Activated CD4-positive, alpha-beta T cell treated with anti-CD3 and anti-CD28 coated beads, Interleukin-2, Interleukin-4, amounts not matched to agents 100 ng/mL and 50 ng/mL, durations not matched to agents 16 hours and 8 hours (primary cell): ENCODE data around the gene ACOT2.
A peak's percentile ranks its signal among the peaks of the same experiment; 100 is the strongest.
"Not testable (repeated sequence)": the region's sequence is repeated elsewhere in the genome, so short reads cannot be mapped to it uniquely, and the experiment has no call there.

Experiments used
- DNase-seq: peaks from one replicate; pipeline ENCODE4 v3.0.0-alpha.2; 2020; ENCODE audit warnings: low spot score

ACOT2 gene

DNA sequence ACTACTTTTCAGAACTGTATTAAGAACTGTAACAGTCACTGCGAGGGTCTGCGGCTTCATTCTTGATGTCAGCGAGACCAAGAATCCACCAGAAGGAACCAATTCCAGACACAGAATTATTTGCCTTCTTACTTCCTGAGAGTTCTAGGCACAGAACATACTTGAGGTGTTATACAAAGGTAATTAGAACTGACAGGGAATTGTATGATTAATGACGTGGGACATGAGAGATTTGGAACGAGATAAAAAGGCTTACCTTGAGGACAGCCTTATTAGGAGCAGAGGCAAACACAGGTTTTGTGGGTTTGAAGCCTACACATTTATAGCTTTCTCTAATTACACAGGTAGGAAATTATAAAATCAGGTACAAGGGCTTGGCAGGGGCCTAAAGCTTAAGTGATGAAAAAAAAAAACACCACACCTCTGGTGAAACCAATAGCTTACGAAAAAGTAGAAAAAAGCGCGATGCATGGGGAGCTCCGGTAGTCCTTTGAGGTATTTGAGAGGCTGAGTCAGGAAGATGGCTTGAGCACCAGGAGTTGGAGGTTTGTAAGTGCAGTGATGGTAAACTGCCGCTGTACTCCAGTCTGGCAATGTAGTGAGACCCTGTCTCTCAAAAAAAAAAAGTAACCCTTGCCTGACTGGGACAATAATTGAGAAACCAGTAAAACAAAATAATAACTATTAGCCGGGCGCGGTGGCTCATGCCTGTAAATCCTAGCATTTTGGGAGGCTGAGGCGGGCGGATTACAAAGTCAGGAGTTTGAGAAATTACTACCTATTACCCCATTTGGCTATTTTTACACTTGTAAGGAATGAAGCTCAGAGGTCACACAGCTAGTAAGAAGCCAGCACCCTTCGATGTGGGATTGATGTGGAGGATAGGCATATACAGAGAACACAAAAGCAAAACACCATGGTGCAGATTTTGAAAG, 795 bp upstream of the ACOT2 start:
- peak; percentile 31 for DNase-seq

DNA sequence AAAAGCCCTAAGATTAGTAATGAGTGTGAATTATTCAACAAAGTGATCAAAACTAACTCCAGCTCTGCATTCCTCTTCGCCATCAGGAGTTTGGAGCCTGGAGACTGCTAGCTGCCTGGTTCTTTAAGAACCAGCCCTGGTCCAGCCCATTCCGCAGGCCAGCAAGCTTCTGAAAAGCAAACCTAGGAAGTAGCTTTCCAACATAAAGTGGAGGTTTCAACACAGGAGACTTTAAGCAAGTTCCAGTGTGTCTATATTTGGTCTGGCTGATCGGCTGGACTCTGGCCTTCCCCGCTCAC, 178 bp upstream of the ACOT2 start:
- DNase-seq = not testable (repeated sequence)

- DNase-seq = peak; percentile 63
Measured at GRCh38 chr14:73570913-73571312, 1.9 kb downstream of the ACOT2 start.

DNA sequence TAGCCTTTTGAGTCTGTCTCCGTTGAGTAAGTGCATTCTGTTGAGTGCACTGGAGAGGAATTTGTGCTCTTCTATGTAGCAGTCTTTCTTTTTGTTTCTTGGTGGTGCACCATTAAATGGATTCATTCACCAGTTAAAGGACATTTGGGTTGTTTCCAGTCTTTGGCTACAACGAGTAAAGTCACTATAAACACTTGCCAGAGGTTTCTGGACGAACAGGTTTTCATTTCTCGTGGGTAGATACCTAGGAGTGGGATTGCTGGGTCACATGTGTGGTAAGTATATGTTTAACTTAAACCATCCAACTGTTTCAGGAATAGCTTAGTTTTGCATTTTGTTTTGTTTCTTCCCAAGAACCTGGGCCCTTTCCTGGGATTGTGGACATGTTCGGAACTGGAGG, 4.0 kb downstream of the ACOT2 start:
- DNase-seq = not testable (repeated sequence)

- DNase-seq = not testable (repeated sequence)
Measured at GRCh38 chr14:73573740-73574139, 4.7 kb downstream of the ACOT2 start.

DNA sequence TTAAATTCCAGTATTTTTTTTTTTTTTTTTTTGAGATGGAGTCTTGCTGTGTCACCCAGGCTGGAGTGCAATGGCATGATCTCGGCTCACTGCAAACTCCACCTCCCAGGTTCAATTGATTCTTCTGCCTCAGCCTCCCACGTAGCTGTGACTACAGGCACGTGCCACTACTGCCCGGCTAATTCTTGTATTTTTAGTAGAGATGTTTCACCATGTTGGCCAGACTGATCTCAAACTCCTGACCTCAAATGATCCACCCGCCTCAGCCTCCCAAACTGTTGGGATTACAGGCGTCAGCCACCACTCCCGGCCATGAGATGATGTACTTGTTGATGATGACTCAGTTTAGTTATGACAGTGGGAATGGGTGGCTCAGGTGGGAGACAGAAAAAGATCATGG, 5.2 kb downstream of the ACOT2 start:
- not testable (repeated sequence) for DNase-seq

DNA sequence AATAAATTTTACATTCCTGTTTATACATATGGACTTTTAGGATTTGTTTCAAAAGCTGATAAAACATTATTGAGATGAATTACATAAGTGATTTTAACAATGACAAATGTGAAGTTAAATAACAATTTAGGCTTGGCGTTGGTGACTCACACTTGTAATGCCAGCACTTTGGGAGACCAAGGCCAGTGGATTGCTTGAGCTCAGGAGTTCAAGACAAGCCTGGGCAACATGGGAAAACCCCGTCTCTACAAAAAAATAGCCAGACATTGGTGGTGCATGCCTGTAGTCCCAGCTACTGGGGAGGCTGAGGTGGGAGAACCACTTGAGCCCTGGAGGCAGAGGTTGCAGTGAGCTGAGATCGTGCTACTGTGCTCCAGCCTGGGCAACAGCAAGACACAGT, 7.4 kb downstream of the ACOT2 start:
- no peak for DNase-seq

GRCh38 chr14:73577214-73577613, 8.2 kb downstream of the ACOT2 start:
- DNase-seq = not testable (repeated sequence)

DNA sequence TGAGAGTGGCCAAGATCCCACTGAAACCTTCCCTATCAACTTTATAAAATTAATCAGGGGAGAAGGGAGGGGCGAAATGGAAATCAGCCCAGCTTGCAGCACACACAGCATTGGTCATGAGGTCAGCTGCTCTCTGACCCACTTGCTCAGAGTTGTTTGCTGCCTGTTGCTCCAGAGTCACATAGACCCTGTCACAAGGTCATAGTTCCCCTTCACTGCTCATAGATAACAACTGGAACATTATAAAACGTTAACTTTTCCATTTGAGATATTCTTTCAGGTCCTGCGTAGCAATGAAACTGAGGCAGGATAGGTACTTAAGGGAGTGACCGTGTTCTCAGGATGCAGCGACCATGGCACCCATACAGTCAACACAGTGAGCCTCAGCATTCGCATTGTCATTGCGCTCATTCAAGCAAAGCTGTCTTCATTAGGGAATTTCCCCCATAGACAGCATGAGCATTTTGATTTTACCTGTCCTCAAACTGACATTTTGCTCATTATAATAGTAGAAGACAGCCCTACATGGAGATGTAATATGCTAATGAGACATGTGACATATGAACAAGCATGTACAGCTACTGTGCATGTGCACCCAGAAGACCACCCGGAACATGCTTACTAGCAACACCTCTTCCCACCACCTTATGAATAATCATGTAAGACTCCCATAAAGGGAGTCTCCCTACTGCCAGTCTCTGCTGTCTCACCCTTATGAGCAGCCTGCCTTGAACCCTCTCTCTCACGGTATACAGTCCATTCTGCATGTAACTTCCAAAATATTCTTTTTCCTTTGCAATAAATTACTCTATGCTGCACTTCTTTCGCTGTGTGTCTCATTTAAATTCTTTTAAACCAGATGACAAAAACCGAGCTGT, 13.3 kb downstream of the ACOT2 start:
- DNase-seq = not testable (repeated sequence)

DNA sequence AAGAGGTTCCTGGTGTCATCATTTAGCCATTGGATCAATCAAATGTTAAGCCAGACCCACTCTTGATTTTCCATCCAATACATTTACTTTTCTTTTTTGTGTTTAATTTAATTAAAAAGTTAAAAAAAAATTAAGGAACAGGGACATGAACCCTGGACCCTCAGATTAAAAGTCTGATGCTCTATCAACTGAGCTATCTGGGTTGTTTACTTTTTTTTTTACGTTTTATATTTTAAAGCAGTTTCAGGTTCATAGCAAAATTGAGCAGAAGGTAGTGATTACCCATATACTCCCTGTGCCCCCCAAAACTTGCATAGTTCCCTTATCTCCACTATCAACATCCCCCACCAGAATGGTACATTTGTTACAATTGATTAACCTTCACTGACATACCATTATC, 19.7 kb downstream of the ACOT2 start:
- DNase-seq = no peak

- DNase-seq = no peak
Measured at GRCh38 chr14:73589116-73589515, 20.1 kb downstream of the ACOT2 start.

- DNase-seq = not testable (repeated sequence)
Measured at GRCh38 chr14:73590673-73591004, 21.6 kb downstream of the ACOT2 start.

GRCh38 chr14:73591690-73592449, 22.9 kb downstream of the ACOT2 start, which contains the start of gene ACOT4:
ACOT4 (plus strand) TSS chr14:73591873; CDS start chr14:73591960, 87 bp downstream.
- peak; percentile 33 for DNase-seq

DNA sequence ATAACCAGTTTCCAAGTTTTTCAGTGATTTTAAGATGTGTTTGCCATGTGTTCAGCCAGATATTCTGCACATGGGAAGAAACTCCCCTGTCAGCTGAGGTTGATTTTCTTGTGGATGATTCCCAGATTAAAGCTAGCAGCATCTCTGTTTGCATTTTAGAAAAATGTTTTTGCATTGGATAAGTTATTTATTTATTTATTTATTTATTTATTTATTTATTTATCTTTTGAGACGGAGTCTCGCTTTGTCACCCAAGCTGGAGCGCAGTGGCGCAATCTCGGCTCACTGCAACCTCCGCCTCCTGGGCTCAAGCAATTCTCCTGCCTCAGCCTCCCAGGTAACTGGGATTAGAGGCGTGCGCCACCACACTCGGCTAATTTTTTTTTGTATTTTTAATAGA, 25.5 kb downstream of the ACOT2 start:
- no peak for DNase-seq

GRCh38 chr14:73599499-73599898, 30.5 kb downstream of the ACOT2 start:
- no peak for DNase-seq

GRCh38 chr14:73602994-73603393, 34.0 kb downstream of the ACOT2 start:
- no peak for DNase-seq

GRCh38 chr14:73606271-73606670, 37.3 kb downstream of the ACOT2 start:
- peak; percentile 28 for DNase-seq

- no peak for DNase-seq
Measured at GRCh38 chr14:73607241-73607640, 38.2 kb downstream of the ACOT2 start.

DNA sequence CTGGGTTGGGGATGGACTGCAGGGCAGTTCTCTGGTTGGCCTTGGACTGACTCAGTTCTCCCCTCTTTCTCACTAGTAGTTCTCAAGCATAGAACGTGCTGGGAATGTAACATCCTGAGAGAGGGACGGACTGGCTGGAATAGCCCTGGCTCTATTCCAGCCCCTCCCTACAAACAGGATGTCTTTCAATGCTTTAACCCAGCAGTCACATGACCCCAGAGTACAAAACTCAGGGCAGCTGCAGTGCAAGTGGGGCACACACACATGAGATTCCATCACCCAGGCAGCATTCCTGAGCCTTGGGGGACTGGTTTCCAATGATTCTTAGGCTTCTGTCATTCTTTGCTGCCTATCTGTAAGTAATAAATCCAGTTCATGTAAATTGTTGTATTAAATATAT, 41.7 kb downstream of the ACOT2 start:
- DNase-seq = no peak

- peak; percentile 52 for DNase-seq
Measured at GRCh38 chr14:73612339-73613045, 43.5 kb downstream of the ACOT2 start, which contains the start of gene ACOT6. ACOT6 (plus strand) TSS chr14:73612517; CDS start chr14:73612572, 55 bp downstream.

- no peak for DNase-seq
Measured at GRCh38 chr14:73613046-73613383, 44.0 kb downstream of the ACOT2 start.
